ENCODE measurements around the gene TRAPPC1. TPM values are rescaled to one million over a fixed set of nuclear protein-coding genes. Genes with fewer than 3 reads are reported as not detected.

The TRAPPC1 gene
- total and polyA plus RNA-seq, 7 donors = 33.5 to 170 (median 66.5) TPM

DNA sequence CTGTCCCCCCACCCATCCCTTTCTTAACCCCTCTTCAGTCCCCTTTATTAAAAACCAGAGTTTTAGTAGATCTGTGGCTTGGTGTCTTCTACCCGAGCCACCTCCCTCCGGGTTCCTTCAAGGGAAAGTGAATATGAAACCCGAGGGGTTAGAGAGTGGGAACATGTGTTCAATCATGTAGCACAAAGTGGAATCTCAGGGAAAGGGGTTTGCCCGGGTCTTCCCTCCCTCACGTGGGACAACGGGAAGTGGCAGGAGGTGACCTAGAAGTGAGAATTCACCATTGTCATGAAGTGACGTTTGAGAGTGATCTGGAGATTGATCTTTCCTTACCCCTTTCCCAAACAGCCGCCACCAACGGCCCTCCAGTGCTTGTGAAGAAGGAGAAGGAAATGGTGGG is 20.6 kb downstream of the TRAPPC1 start:
- H3K36me3 ChIP-seq = peaks cover 36 to 63% (median 53%) of the 10 kb centered on the region in 4 donors
- no peaks in the 10 kb centered on the region for H3K27me3 ChIP-seq
- no peak overlapping the region for H3K27ac ChIP-seq
- TF ChIP-seq CTCF (IDR thresholded peaks at IDR 0.05) = no peak
- TF ChIP-seq POLR2AphosphoS5 (IDR thresholded peaks at IDR 0.05) = no peak
- no peak for TF ChIP-seq POLR2A (IDR thresholded peaks at IDR 0.05)
- no peak for TF ChIP-seq EP300 (IDR thresholded peaks at IDR 0.05)
- 80 to 83% methylated on average over 9 of the region's 9 CpGs for WGBS, 2 donors
- intact Hi-C loops (cut with DNase I) = loop anchor here (10.0 kb wide), 1 partner anchor 144 kb away; no protein-coding TSS in a partner anchor
- no peak for DNase-seq
- no peaks in the 10 kb centered on the region for H3K9me3 ChIP-seq
- H3K4me3 ChIP-seq = no peak overlapping the region
- H3K4me1 ChIP-seq = peaks cover 4 to 22% (median 12%) of the 10 kb centered on the region in 4 donors

DNA sequence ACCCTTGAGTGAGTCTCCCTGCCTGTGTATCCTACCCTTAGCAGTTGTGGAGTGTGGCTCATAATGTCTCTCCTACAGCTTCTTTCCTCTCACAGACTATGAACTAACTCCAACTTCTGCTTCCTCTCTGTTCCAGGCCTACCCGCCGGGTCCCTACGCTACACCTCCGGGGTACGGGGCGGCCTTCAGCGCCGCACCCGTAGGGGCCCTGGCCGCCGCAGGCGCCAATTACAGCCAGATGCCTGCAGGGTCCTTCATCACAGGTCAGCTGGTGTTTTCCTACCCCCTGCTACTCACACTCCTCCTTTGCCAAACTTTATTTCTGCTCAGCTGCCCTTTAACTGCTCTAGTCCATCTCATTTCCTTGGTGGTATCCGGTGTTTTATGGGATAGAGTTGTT is 21.0 kb downstream of the TRAPPC1 start:
- H3K27me3 ChIP-seq = no peaks in the 10 kb centered on the region
- H3K27ac ChIP-seq = no peak overlapping the region
- TF ChIP-seq CTCF (IDR thresholded peaks at IDR 0.05) (no peak), EP300 (IDR thresholded peaks at IDR 0.05) (no peak), POLR2AphosphoS5 (IDR thresholded peaks at IDR 0.05) (no peak), POLR2A (IDR thresholded peaks at IDR 0.05) (no peak)
- WGBS, 2 donors = 94% methylated on average over 13 of the region's 13 CpGs
- no peaks in the 10 kb centered on the region for H3K9me3 ChIP-seq
- peaks cover 40 to 67% (median 57%) of the 10 kb centered on the region in 4 donors for H3K36me3 ChIP-seq
- peaks cover 4 to 20% (median 11%) of the 10 kb centered on the region in 4 donors for H3K4me1 ChIP-seq
- no peak for DNase-seq
- intact Hi-C loops (cut with DNase I) = loop anchor here (10.0 kb wide), 1 partner anchor 144 kb away; no protein-coding TSS in a partner anchor
- no peak overlapping the region for H3K4me3 ChIP-seq

- H3K4me1 ChIP-seq = peaks cover 2 to 17% (median 9%) of the 10 kb centered on the region in 4 donors
- TF ChIP-seq CTCF (IDR thresholded peaks at IDR 0.05) (no peak), POLR2AphosphoS5 (IDR thresholded peaks at IDR 0.05) (no peak), EP300 (IDR thresholded peaks at IDR 0.05) (no peak), POLR2A (IDR thresholded peaks at IDR 0.05) (no peak)
- H3K27ac ChIP-seq = no peak overlapping the region
- H3K27me3 ChIP-seq = no peaks in the 10 kb centered on the region
- H3K4me3 ChIP-seq = no peak overlapping the region
- H3K9me3 ChIP-seq = no peaks in the 10 kb centered on the region
- 96% methylated on average over 15 of the region's 15 CpGs for WGBS, 2 donors
- intact Hi-C loops (cut with DNase I) = loop anchor here (10.0 kb wide), 1 partner anchor 145 kb away; no protein-coding TSS in a partner anchor
- H3K36me3 ChIP-seq = peaks cover 44 to 71% (median 61%) of the 10 kb centered on the region in 4 donors
- no peak for DNase-seq
These were observed 21.5 kb downstream of the TRAPPC1 start for GRCh38 chr17:7910281-7910680.

- Histone ChIP-seq H3K9me3 (no peaks in the 10 kb centered on the region), H3K4me1 (peaks cover 0 to 5% (median 0%) of the 10 kb centered on the region in 4 donors), H3K27me3 (no peaks in the 10 kb centered on the region), H3K27ac (no peak overlapping the region), H3K4me3 (no peak overlapping the region), H3K36me3 (peaks cover 50 to 83% (median 72%) of the 10 kb centered on the region in 4 donors)
- TF ChIP-seq EP300 (IDR thresholded peaks at IDR 0.05) = no peak
- TF ChIP-seq POLR2A (IDR thresholded peaks at IDR 0.05) = no peak
- no peak for TF ChIP-seq POLR2AphosphoS5 (IDR thresholded peaks at IDR 0.05)
- TF ChIP-seq CTCF (IDR thresholded peaks at IDR 0.05) = no peak
- intact Hi-C loops (cut with DNase I) = no loop called here
- no peak for DNase-seq
- WGBS, 2 donors = 94% methylated on average over 29 of the region's 29 CpGs
These were observed 22.7 kb downstream of the TRAPPC1 start for GRCh38 chr17:7909089-7909488.

All from sigmoid colon (tissue), 7 donors.